Smooth muscle cell (in vitro differentiated cells): ENCODE results near the gene NEUROD2. TPM values are rescaled to one million over a fixed set of nuclear protein-coding genes. Genes with fewer than 3 reads are reported as not detected.

Experiments used
- DNase-seq: peaks from one replicate; lab custom pipeline; 2025; ENCODE audit not compliant: unreplicated experiment; lab: John Stamatoyannopoulos, UW
- H2AFZ ChIP-seq: fragments of 200-600 bp; sonication (generic); 2 replicates; pipeline ENCODE4 v1.6.0; 2016; ENCODE audit warnings: antibody characterized with exemption, low read depth, mild to moderate bottlenecking
- H3F3A ChIP-seq: fragments of 200-600 bp; sonication (generic); 2 replicates; pipeline ENCODE4 v1.6.0; 2017; ENCODE audit warnings: antibody characterized with exemption, low read depth
- H3K27ac ChIP-seq: fragments of 200-600 bp; sonication (generic); 2 replicates; pipeline ENCODE4 v1.5.1; 2016; ENCODE audit warnings: low read depth, mild to moderate bottlenecking
- H3K27me3 ChIP-seq: fragments of 200-600 bp; sonication (generic); 2 replicates; pipeline ENCODE4 v1.6.1; 2016; ENCODE audit warnings: low read depth, mild to moderate bottlenecking
- H3K36me3 ChIP-seq: fragments of 200-600 bp; sonication (generic); 2 replicates; pipeline ENCODE4 v1.5.1; 2016; ENCODE audit warnings: low read depth
- H3K4me1 ChIP-seq: fragments of 200-600 bp; sonication (generic); 2 replicates; pipeline ENCODE4 v1.5.1; 2016; ENCODE audit warnings: low read depth
- H3K4me2 ChIP-seq: fragments of 200-600 bp; sonication (generic); 2 replicates; pipeline ENCODE4 v1.6.0; 2016; ENCODE audit warnings: mild to moderate bottlenecking
- H3K4me3 ChIP-seq: fragments of 200-600 bp; sonication (generic); 2 replicates; pipeline ENCODE4 v1.5.1; 2016; ENCODE audit warnings: mild to moderate bottlenecking
- H3K79me2 ChIP-seq: fragments of 200-600 bp; sonication (generic); 2 replicates; pipeline ENCODE4 v1.6.0; 2016; ENCODE audit warnings: low read depth, mild to moderate bottlenecking
- H3K9ac ChIP-seq: fragments of 200-600 bp; sonication (generic); 2 replicates; pipeline ENCODE4 v1.6.0; 2016; ENCODE audit warnings: low read depth
- H3K9me3 ChIP-seq: fragments of 200-600 bp; sonication (generic); replicated peaks from 2 replicates; pipeline ENCODE4 v1.5.1; 2016; ENCODE audit warnings: low read depth
- H4K20me1 ChIP-seq: fragments of 200-600 bp; sonication (generic); 2 replicates; pipeline ENCODE4 v1.6.0; 2016; ENCODE audit warnings: low read depth
- CTCF ChIP-seq: fragments of 200-600 bp; sonication (generic); IDR thresholded peaks from 2 replicates; pipeline ENCODE4 v1.5.1; 2017; ENCODE audit warnings: borderline replicate concordance, mild to moderate bottlenecking, antibody characterized with exemption; ENCODE audit not compliant: insufficient read depth, poor library complexity, severe bottlenecking
- WGBS: methylation state at CpG from one replicate; pipeline ENCODE4 v1.1.7; 2016; ENCODE audit warnings: low lambda C conversion rate; 5-methylcytosine and 5-hydroxymethylcytosine counted together
- polyA plus RNA-seq: library from polyadenylated mRNA; unstranded; fragments of >200 nt; fragmentation: Nextera tagmentation; extraction: Ambion mirVana; gene quantifications from 2 replicates; pipeline ENCODE4 v1.2.1, GENCODE V29; 2016
- total RNA-seq: library from RNA; depleted of rRNA; stranded (reverse); fragments of >200 nt; gene quantifications from 2 replicates; pipeline ENCODE4 v1.2.3, GENCODE V29; 2014

NEUROD2 gene
- total and polyA plus RNA-seq, 2 experiments from 2014 or later: 0.19 TPM; not detected in 1

- Histone ChIP-seq H3K79me2 (no peaks in the 10 kb centered on the region), H3K9ac (no peak overlapping the region), H3K4me1 (no peaks in the 10 kb centered on the region), H3K27me3 (peaks cover 85% of the 10 kb centered on the region), H3K27ac (no peak overlapping the region), H3F3A (no peaks in the 10 kb centered on the region), H3K36me3 (no peaks in the 10 kb centered on the region), H4K20me1 (no peaks in the 10 kb centered on the region), H3K4me3 (no peak overlapping the region), H3K9me3 (no peaks in the 10 kb centered on the region), H3K4me2 (no peak overlapping the region), H2AFZ (no peak overlapping the region)
- 73% methylated on average over 7 of the region's 7 CpGs for WGBS
- TF ChIP-seq CTCF: no peak
- DNase-seq: no peak
Measured at GRCh38 chr17:39612935-39613464, 5.3 kb upstream of the NEUROD2 start.

- Histone ChIP-seq H3K4me2 (no peak overlapping the region), H3K79me2 (no peaks in the 10 kb centered on the region), H3K4me3 (no peak overlapping the region), H3K36me3 (no peaks in the 10 kb centered on the region), H4K20me1 (no peaks in the 10 kb centered on the region), H3K9ac (no peak overlapping the region), H2AFZ (no peak overlapping the region), H3K9me3 (no peaks in the 10 kb centered on the region), H3K4me1 (peaks cover 1% of the 10 kb centered on the region), H3K27me3 (peaks cover 89% of the 10 kb centered on the region), H3K27ac (no peak overlapping the region), H3F3A (no peaks in the 10 kb centered on the region)
- TF ChIP-seq CTCF: no peak
- 84% methylated on average over 22 of the region's 22 CpGs for WGBS
- DNase-seq: no peak
Measured at GRCh38 chr17:39612291-39612894, 4.7 kb upstream of the NEUROD2 start.

- 89% methylated on average over 8 of the region's 9 CpGs for WGBS
- H3K27me3 ChIP-seq: peaks cover 89% of the 10 kb centered on the region
- H3K9me3 ChIP-seq: no peaks in the 10 kb centered on the region
Measured at GRCh38 chr17:39611401-39612112, 3.8 kb upstream of the NEUROD2 start.

More at GRCh38 chr17:39611401-39612112, 3.8 kb upstream of the NEUROD2 start:
- no peak for DNase-seq
- TF ChIP-seq CTCF: no peak
- H3K27ac ChIP-seq: no peak overlapping the region
- H4K20me1 ChIP-seq: no peaks in the 10 kb centered on the region
- H3K4me3 ChIP-seq: no peak overlapping the region
- no peaks in the 10 kb centered on the region for H3K36me3 ChIP-seq
- no peak overlapping the region for H3K9ac ChIP-seq
- H3K79me2 ChIP-seq: no peaks in the 10 kb centered on the region
- H3K4me1 ChIP-seq: peaks cover 9% of the 10 kb centered on the region
- H3K4me2 ChIP-seq: no peak overlapping the region
- no peaks in the 10 kb centered on the region for H3F3A ChIP-seq
- H2AFZ ChIP-seq: no peak overlapping the region
